Lung (tissue), 12 donors: ENCODE data around the gene COL6A6. TPM values are rescaled to one million over a fixed set of nuclear protein-coding genes. Genes with fewer than 3 reads are reported as not detected.
A peak's percentile ranks its signal among the peaks of the same experiment; 100 is the strongest.

Experiments used
- ATAC-seq: fragments of 200-7000 bp; cut with Tn5 transposase; one replicate; pipeline ENCODE4 v1.9.1; 2020; ENCODE audit warnings: moderate number of reproducible peaks; ENCODE audit not compliant: insufficient read depth, low FRiP score
- DNase-seq, 3 donors: peaks; one replicate each; pipeline ENCODE4 v3.0.0-alpha.2; 2013 to 2017
- H3K27ac ChIP-seq, 2 donors: one replicate each; pipeline ENCODE4 v1.5.1; 2013; ENCODE audit warnings: mild to moderate bottlenecking in 2 of 2, moderate library complexity in 2 of 2, control low read depth in 1 of 2, inconsistent platforms in 1 of 2, low read depth in 1 of 2, low read length in 1 of 2
- H3K27me3 ChIP-seq, 3 donors: one replicate each; pipeline ENCODE4 v1.5.1; 2013; ENCODE audit warnings: low read length in 2 of 3; ENCODE audit not compliant: control insufficient read depth in 3 of 3, insufficient read depth in 3 of 3
- H3K36me3 ChIP-seq, 4 donors: one replicate each; pipeline ENCODE4 v1.5.1; 2013; ENCODE audit warnings: low read length in 4 of 4, mild to moderate bottlenecking in 1 of 4, moderate library complexity in 1 of 4; ENCODE audit not compliant: control insufficient read depth in 4 of 4, insufficient read depth in 4 of 4
- H3K4me1 ChIP-seq, 5 donors: one replicate each; pipeline ENCODE4 v1.5.1; 2013; ENCODE audit warnings: low read length in 5 of 5, mild to moderate bottlenecking in 2 of 5, moderate library complexity in 1 of 5; ENCODE audit not compliant: control insufficient read depth in 5 of 5, insufficient read depth in 5 of 5
- H3K4me3 ChIP-seq: one replicate; pipeline ENCODE4 v1.5.1; 2013; ENCODE audit warnings: mild to moderate bottlenecking, control low read depth, moderate library complexity
- H3K9ac ChIP-seq, 2 donors: one replicate each; pipeline ENCODE4 v1.5.1; 2013; ENCODE audit warnings: low read length in 2 of 2, control low read depth in 1 of 2; ENCODE audit not compliant: insufficient read depth in 1 of 2
- H3K9me3 ChIP-seq, 4 donors: one replicate each; pipeline ENCODE4 v1.5.1; 2013; ENCODE audit warnings: low read length in 3 of 4, mild to moderate bottlenecking in 1 of 4, moderate library complexity in 1 of 4; ENCODE audit not compliant: control insufficient read depth in 4 of 4, insufficient read depth in 3 of 4
- CTCF ChIP-seq: IDR thresholded peaks from 2 replicates; pipeline ENCODE4 v1.5.1; 2012; ENCODE audit warnings: mild to moderate bottlenecking; ENCODE audit errors: control extremely low read depth, extremely low read depth
- WGBS, 2 donors: extraction: QIAGEN DNeasy Blood & Tissue Kit; methylation state at CpG; one replicate each; pipeline ENCODE4 v1.1.7; 2013; 5-methylcytosine and 5-hydroxymethylcytosine counted together
- polyA plus RNA-seq, 2 donors: library from polyadenylated mRNA; stranded (reverse); fragments of 200-250 nt; gene quantifications; one replicate each; pipeline ENCODE4 v1.2.1, GENCODE V29; 2013
- total RNA-seq, 2 donors: library from RNA; depleted of rRNA in 1 of 2; stranded (reverse); fragments of >200 nt in 1 of 2; gene quantifications; one replicate each; pipeline ENCODE4 v1.2.1, GENCODE V29; 2014 to 2021
- donor health status: control.
- donor health status: control.
- donor health status: Bipolar disorder and iron deficiency.
- donor health status: healthy.
- donor health status: DM: yes; HTN: yes; CAD: no.

COL6A6 gene
- total and polyA plus RNA-seq, 4 donors, result 0.32 to 42.8 (median 3.8) TPM

GRCh38 chr3:130527426-130527825, 10.4 kb downstream of the COL6A6 start:
- peaks cover 0 to 8% (median 2%) of the 10 kb centered on the region in 5 donors for H3K4me1 ChIP-seq
- no peaks in the 10 kb centered on the region for H3K27me3 ChIP-seq
- no peak for TF ChIP-seq CTCF
- H3K9ac ChIP-seq, result no peak overlapping the region
- DNase-seq (peak in 2 of 3 donors; percentile 25 to 47), ATAC-seq (no peak)
- 86 to 94% methylated on average over 1 of the region's 1 CpG for WGBS, 2 donors
- no peaks in the 10 kb centered on the region for H3K9me3 ChIP-seq
- peaks cover 0 to 5% (median 2%) of the 10 kb centered on the region in 4 donors for H3K36me3 ChIP-seq
- no peak overlapping the region for H3K4me3 ChIP-seq
- no peak overlapping the region for H3K27ac ChIP-seq

GRCh38 chr3:130528120-130528519, 11.1 kb downstream of the COL6A6 start:
- Histone ChIP-seq H3K9me3 (no peaks in the 10 kb centered on the region), H3K36me3 (peaks cover 0 to 3% (median 2%) of the 10 kb centered on the region in 4 donors), H3K27me3 (no peaks in the 10 kb centered on the region), H3K27ac (no peak overlapping the region), H3K4me1 (peaks cover 0 to 8% (median 0%) of the 10 kb centered on the region in 5 donors), H3K9ac (no peak overlapping the region), H3K4me3 (no peak overlapping the region)
- TF ChIP-seq CTCF, result no peak
- no peak for DNase-seq
- no peak for ATAC-seq
- WGBS, 2 donors, result 29 to 59% methylated on average over 1 of the region's 1 CpG

GRCh38 chr3:130529486-130530215, 12.7 kb downstream of the COL6A6 start:
- DNase-seq (no peak), ATAC-seq (no peak)
- no peak overlapping the region for H3K27ac ChIP-seq
- TF ChIP-seq CTCF, result no peak
- WGBS, 2 donors, result 65 to 72% methylated on average over 5 of the region's 5 CpGs
- H3K9ac ChIP-seq, result no peak overlapping the region
- no peaks in the 10 kb centered on the region for H3K9me3 ChIP-seq
- no peak overlapping the region for H3K4me3 ChIP-seq
- H3K4me1 ChIP-seq, result peaks cover 0 to 8% (median 0%) of the 10 kb centered on the region in 5 donors
- no peaks in the 10 kb centered on the region for H3K27me3 ChIP-seq
- peaks cover 0 to 3% (median 2%) of the 10 kb centered on the region in 4 donors for H3K36me3 ChIP-seq
